T-helper 1 cell treated with Interleukin-12 subunit alpha and Interleukin-12 subunit beta and Interleukin-4 antibody, amounts not matched to agents 30 μg/mL and 1 μg/mL, for 36 hours (primary cell): ENCODE measurements around the gene CACNA1D.
"Not testable (repeated sequence)": the region's sequence is repeated elsewhere in the genome, so short reads cannot be mapped to it uniquely, and the experiment has no call there.

Experiments
- H3K27ac Mint-ChIP-seq: one replicate; pipeline ENCODE4 v1.8.0; 2021; ENCODE audit warnings: mild to moderate bottlenecking, mixed read lengths
- H3K27me3 Mint-ChIP-seq: one replicate; pipeline ENCODE4 v1.8.0; 2021; ENCODE audit warnings: low read depth, mixed read lengths
- H3K36me3 Mint-ChIP-seq: one replicate; pipeline ENCODE4 v1.8.0; 2021; ENCODE audit warnings: low read depth, mixed read lengths
- H3K4me1 Mint-ChIP-seq: one replicate; pipeline ENCODE4 v1.8.0; 2021; ENCODE audit warnings: low read depth, mixed read lengths
- H3K4me3 Mint-ChIP-seq: one replicate; pipeline ENCODE4 v1.8.0; 2021; ENCODE audit warnings: mild to moderate bottlenecking, moderate library complexity, mixed read lengths
- H3K9me3 Mint-ChIP-seq: one replicate; pipeline ENCODE4 v1.8.0; 2021; ENCODE audit warnings: mixed read lengths

Gene CACNA1D

GRCh38 chr3:53493963-53494791 lies at the start of gene CACNA1D:
CACNA1D (plus strand) TSS chr3:53494611; CDS start chr3:53495167, 556 bp downstream.
- Mint-ChIP-seq H3K36me3 (no peaks in the 10 kb centered on the region), H3K27ac (no peak within 1 kb of the TSS), H3K4me1 (no peaks in the 10 kb centered on the region), H3K9me3 (no peaks in the 10 kb centered on the region), H3K4me3 (peak within 1 kb of the TSS; percentile 9), H3K27me3 (peaks cover 74% of the 10 kb centered on the region)

DNA sequence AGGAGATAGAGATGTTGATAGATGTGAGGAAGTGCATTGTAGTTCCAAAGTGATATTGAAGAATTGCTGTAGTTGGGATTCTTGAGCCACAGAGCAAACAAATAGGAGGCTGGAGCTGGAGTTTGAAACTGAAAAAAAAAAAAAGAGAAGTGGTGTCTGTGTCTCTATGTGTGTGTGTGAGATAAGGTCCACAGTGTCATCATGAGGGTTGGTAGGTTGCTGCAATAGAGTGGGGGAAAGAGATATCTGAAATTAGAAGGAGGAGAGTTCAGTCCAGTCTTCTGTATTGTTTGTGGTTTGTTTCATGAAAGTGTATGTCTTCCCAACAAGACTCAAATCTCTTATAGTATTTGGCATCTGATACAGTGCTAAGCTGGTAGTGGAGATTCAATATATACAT lies 37.3 kb upstream of the CACNA1D start:
- H3K36me3 Mint-ChIP-seq, result no peaks in the 10 kb centered on the region
- no peaks in the 10 kb centered on the region for H3K9me3 Mint-ChIP-seq
- no peaks in the 10 kb centered on the region for H3K4me1 Mint-ChIP-seq

GRCh38 chr3:53460326-53460725 lies 34.1 kb upstream of the CACNA1D start:
- no peaks in the 10 kb centered on the region for H3K9me3 Mint-ChIP-seq
- no peak overlapping the region for H3K4me3 Mint-ChIP-seq
- no peak overlapping the region for H3K27ac Mint-ChIP-seq
- no peaks in the 10 kb centered on the region for H3K36me3 Mint-ChIP-seq
- H3K27me3 Mint-ChIP-seq, result peaks cover 19% of the 10 kb centered on the region
- H3K4me1 Mint-ChIP-seq, result no peaks in the 10 kb centered on the region

More for the DNA sequence above, 37.3 kb upstream of the CACNA1D start:
- Mint-ChIP-seq H3K27ac (no peak overlapping the region), H3K4me3 (no peak overlapping the region), H3K27me3 (peaks cover 6% of the 10 kb centered on the region)

- Mint-ChIP-seq H3K4me1 (no peaks in the 10 kb centered on the region), H3K36me3 (no peaks in the 10 kb centered on the region), H3K9me3 (no peaks in the 10 kb centered on the region), H3K27ac (no peak overlapping the region), H3K4me3 (no peak overlapping the region), H3K27me3 (peaks cover 21% of the 10 kb centered on the region)
Observed at GRCh38 chr3:53464424-53464823, 30.0 kb upstream of the CACNA1D start.

- H3K9me3 Mint-ChIP-seq, result not testable (repeated sequence)
- peaks cover 18% of the 10 kb centered on the region for H3K27me3 Mint-ChIP-seq
Observed at GRCh38 chr3:53469758-53470157, 24.7 kb upstream of the CACNA1D start.

DNA sequence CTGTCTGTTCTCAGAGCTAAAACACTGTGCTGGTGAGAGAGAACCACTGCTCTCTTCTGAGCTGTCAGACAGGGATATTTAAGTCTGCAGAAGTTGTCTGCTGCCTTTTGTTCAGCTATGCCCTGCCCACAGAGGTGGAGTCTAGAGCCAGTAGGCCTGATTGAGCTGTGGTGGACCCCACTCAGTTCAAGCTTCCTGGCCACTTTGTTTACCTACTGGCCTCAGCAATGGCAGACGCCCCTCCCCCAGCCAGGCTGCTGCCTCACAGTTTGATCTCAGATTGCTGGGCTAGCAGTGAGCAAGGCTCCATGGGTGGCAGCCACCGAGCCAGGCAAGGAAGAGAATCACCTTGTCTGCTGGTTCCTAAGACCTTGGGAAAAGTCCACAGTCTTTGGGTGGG lies 21.0 kb upstream of the CACNA1D start:
- Mint-ChIP-seq H3K9me3 (no peaks in the 10 kb centered on the region), H3K36me3 (no peaks in the 10 kb centered on the region), H3K4me1 (no peaks in the 10 kb centered on the region), H3K27ac (no peak overlapping the region), H3K27me3 (peaks cover 18% of the 10 kb centered on the region), H3K4me3 (no peak overlapping the region)

More at GRCh38 chr3:53469758-53470157, 24.7 kb upstream of the CACNA1D start:
- H3K36me3 Mint-ChIP-seq, H3K4me1 Mint-ChIP-seq, H3K4me3 Mint-ChIP-seq, H3K27ac Mint-ChIP-seq: not testable (repeated sequence)

DNA sequence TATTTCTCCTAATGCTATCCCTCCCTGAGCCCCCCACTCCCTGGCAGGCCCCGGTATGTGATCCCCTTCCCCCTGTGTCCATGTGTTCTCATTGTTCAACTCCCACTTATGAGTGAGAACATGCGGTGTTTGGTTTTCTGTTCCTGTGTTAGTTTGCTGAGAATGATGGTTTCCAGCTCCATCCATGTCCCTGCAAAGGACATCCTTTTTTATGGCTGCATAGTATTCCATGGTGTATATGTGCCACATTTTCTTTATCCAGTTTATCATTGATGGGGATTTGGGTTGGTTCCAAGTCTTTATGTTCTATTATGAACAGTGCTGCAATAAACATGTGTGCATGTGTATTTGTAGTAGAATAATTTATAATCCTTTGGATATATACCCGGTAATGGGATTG lies 18.0 kb upstream of the CACNA1D start:
- not testable (repeated sequence) for H3K9me3 Mint-ChIP-seq, H3K36me3 Mint-ChIP-seq, H3K27me3 Mint-ChIP-seq, H3K4me3 Mint-ChIP-seq, H3K27ac Mint-ChIP-seq, H3K4me1 Mint-ChIP-seq

- H3K4me3 Mint-ChIP-seq, H3K36me3 Mint-ChIP-seq, H3K27me3 Mint-ChIP-seq, H3K4me1 Mint-ChIP-seq, H3K9me3 Mint-ChIP-seq, H3K27ac Mint-ChIP-seq: not testable (repeated sequence)
Observed at GRCh38 chr3:53477689-53478088, 16.7 kb upstream of the CACNA1D start.

DNA sequence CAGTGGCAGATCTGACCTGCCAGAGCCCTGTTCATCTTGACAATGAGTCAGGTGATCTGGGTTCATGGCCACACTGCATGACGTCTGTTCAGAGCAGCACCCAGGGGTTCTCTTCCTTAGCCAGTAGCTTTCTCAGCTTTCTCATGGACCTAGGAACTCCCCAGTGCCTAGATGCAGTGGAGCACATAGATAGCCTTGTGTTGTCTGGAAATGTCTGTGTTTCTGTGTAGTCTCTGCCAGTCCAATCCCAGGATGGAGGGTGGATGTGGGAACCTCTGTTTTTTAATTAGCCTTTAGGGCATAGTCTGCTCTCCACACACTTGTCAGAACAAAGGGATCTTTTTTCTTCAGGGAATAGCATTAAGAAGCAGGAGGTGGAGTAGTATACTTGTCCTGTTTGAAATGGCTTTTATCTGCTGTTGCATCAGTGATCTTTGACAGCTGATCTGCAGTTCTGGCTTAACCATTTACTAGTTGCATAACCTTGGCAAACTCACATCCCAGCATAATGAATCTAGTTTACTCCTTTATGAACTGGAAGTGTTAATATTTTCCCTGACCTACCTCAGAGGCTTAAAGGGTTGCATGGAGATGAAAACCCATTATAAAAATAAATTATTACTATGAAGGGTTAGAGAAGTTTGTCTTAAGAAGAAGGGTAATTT lies 16.1 kb upstream of the CACNA1D start:
- H3K4me3 Mint-ChIP-seq, result no peak overlapping the region
- no peaks in the 10 kb centered on the region for H3K4me1 Mint-ChIP-seq
- peaks cover 7% of the 10 kb centered on the region for H3K27me3 Mint-ChIP-seq
- no peak overlapping the region for H3K27ac Mint-ChIP-seq
- no peaks in the 10 kb centered on the region for H3K36me3 Mint-ChIP-seq
- no peaks in the 10 kb centered on the region for H3K9me3 Mint-ChIP-seq

DNA sequence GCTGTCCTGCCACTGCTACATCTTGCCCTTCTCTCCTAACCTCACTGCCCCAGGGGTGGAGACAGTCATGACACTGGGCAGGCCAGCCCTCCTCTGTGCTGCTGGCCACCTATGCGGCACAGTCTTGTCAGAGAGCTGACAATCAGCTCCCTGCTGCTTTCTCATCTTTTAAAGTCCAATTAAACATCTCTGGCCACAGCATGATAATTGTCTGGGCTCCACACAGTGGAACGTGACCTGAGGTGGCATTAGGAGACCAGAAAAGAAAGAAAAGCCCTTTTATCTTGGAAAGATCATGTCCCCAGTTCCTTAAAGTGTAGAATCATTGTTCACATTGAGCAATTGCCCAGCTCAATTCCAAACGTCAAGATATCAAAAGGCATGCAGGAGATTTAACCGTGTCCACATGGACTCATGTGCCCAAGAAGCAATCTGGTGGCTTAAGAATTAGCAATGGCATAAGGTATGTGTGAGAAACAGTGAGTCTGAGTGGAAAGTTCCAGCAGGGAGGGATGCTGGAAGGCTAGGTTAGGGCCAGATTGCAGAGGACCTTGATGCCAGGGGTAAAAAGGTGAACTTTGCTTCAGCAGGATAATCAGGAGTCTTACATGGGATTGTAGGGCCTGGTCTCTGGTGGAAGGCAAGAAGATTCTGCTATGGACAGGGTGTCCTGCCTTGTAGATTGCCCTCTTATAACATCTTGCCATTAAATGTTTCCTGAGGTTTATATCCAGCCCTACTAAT lies 15.3 kb upstream of the CACNA1D start:
- Mint-ChIP-seq H3K27me3 (peaks cover 13% of the 10 kb centered on the region), H3K4me1 (no peaks in the 10 kb centered on the region), H3K4me3 (no peak overlapping the region), H3K9me3 (no peaks in the 10 kb centered on the region), H3K36me3 (no peaks in the 10 kb centered on the region), H3K27ac (no peak overlapping the region)

DNA sequence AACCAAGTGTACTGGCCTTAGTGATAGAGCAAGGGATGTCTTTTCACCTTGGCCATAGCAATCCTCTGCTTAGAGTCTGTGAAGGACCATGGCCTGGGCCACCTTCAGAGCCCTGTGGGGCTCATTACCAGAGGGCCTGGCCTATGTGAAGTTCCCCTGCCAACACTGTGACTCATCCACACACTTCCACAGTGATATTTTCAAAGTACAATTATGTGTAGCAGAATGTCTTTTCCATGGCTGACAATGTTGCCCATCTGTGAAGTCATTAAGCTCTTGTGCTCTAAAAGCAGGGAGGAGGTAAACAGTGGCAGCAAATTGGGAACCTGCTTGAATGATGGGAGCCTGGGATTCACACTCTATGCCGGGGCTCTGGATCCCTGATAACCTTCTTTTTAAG lies 12.2 kb upstream of the CACNA1D start:
- Mint-ChIP-seq H3K27ac (no peak overlapping the region), H3K4me1 (peaks cover 2% of the 10 kb centered on the region)

DNA sequence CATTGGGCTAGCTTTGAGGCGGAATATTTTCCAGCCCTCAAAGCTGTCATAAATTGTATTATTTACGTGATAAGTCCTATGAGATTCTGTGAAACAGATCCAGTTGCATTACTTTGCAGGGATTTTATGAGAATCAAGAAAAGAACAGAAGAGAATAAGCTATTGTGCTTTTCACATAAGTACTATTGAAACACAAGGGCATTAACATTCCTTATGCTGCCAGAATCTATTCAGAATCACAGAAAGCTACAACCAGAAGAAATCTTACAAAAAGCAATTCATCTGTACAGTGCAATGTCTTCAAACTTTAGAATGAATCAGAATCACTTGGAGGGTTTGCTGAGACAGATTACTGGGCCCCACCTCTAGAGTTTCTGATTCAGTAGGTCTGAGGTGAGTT lies 10.6 kb upstream of the CACNA1D start:
- no peak overlapping the region for H3K27ac Mint-ChIP-seq
- H3K4me3 Mint-ChIP-seq, result no peak overlapping the region
- H3K4me1 Mint-ChIP-seq, result peaks cover 2% of the 10 kb centered on the region
- H3K9me3 Mint-ChIP-seq, result no peaks in the 10 kb centered on the region
- no peaks in the 10 kb centered on the region for H3K36me3 Mint-ChIP-seq
- H3K27me3 Mint-ChIP-seq, result peaks cover 27% of the 10 kb centered on the region

More for the DNA sequence above, 12.2 kb upstream of the CACNA1D start:
- H3K4me3 Mint-ChIP-seq, result no peak overlapping the region
- H3K36me3 Mint-ChIP-seq, result no peaks in the 10 kb centered on the region
- peaks cover 24% of the 10 kb centered on the region for H3K27me3 Mint-ChIP-seq
- no peaks in the 10 kb centered on the region for H3K9me3 Mint-ChIP-seq

GRCh38 chr3:53484984-53485383 lies 9.4 kb upstream of the CACNA1D start:
- H3K9me3 Mint-ChIP-seq, result no peaks in the 10 kb centered on the region
- H3K4me1 Mint-ChIP-seq, result peaks cover 2% of the 10 kb centered on the region
- no peak overlapping the region for H3K4me3 Mint-ChIP-seq
- no peak overlapping the region for H3K27ac Mint-ChIP-seq
- no peaks in the 10 kb centered on the region for H3K36me3 Mint-ChIP-seq
- peaks cover 27% of the 10 kb centered on the region for H3K27me3 Mint-ChIP-seq

- H3K4me1 Mint-ChIP-seq, result peaks cover 2% of the 10 kb centered on the region
- no peak overlapping the region for H3K27ac Mint-ChIP-seq
- peaks cover 32% of the 10 kb centered on the region for H3K27me3 Mint-ChIP-seq
- H3K36me3 Mint-ChIP-seq, result no peaks in the 10 kb centered on the region
- no peak overlapping the region for H3K4me3 Mint-ChIP-seq
- no peaks in the 10 kb centered on the region for H3K9me3 Mint-ChIP-seq
Observed at GRCh38 chr3:53485675-53486403, 8.6 kb upstream of the CACNA1D start.
